GM19240 (cell line): ENCODE data around the gene KLF11.

Experiments used
- DNase-seq: peaks from one replicate; pipeline ENCODE4 v3.0.0; 2011; ENCODE audit warnings: low spot score; ENCODE audit not compliant: insufficient read length

KLF11 gene

GRCh38 chr2:10041711-10042110 lies 1.6 kb upstream of the KLF11 start:
- no peak for DNase-seq

GRCh38 chr2:10042301-10043161 lies 819 bp upstream of the KLF11 start:
- DNase-seq = no peak

- DNase-seq = peak; percentile 86
These were observed 704 bp downstream of the KLF11 start for GRCh38 chr2:10043906-10044601.

- DNase-seq = no peak
These were observed 2.4 kb downstream of the KLF11 start for GRCh38 chr2:10045561-10046355.

- no peak for DNase-seq
These were observed 3.6 kb downstream of the KLF11 start for GRCh38 chr2:10046931-10047330.

GRCh38 chr2:10047616-10048500 lies 4.5 kb downstream of the KLF11 start:
- no peak for DNase-seq

- DNase-seq = peak; percentile 36
These were observed 5.3 kb downstream of the KLF11 start for GRCh38 chr2:10048501-10049171.

GRCh38 chr2:10052216-10052615 lies 8.9 kb downstream of the KLF11 start:
- DNase-seq = no peak

GRCh38 chr2:10053351-10053750 lies 10.0 kb downstream of the KLF11 start:
- DNase-seq = no peak

- no peak for DNase-seq
These were observed 11.1 kb downstream of the KLF11 start for GRCh38 chr2:10054424-10054823.

GRCh38 chr2:10054976-10055375 lies 11.6 kb downstream of the KLF11 start:
- DNase-seq = no peak

- no peak for DNase-seq
These were observed 13.1 kb downstream of the KLF11 start for GRCh38 chr2:10056439-10056838.

GRCh38 chr2:10057231-10058107 lies 14.1 kb downstream of the KLF11 start:
- no peak for DNase-seq

- no peak for DNase-seq
These were observed 15.1 kb downstream of the KLF11 start for GRCh38 chr2:10058251-10059015.

GRCh38 chr2:10059016-10059351 lies 15.6 kb downstream of the KLF11 start:
- no peak for DNase-seq

- DNase-seq = no peak
These were observed 16.4 kb downstream of the KLF11 start for GRCh38 chr2:10059552-10060335.

GRCh38 chr2:10061221-10061925 lies 18.0 kb downstream of the KLF11 start:
- no peak for DNase-seq
